GM23338 (cell line): Measurements from ENCODE around the gene PRRX1. TPM values are rescaled to one million over a fixed set of nuclear protein-coding genes. Genes with fewer than 3 reads are reported as not detected.

Source experiments
- ETS1 ChIP-seq: IDR thresholded peaks from 2 replicates; pipeline ENCODE4 v1.6.1; 2016; ENCODE audit warnings: antibody characterized with exemption
- EZH2phosphoT487 ChIP-seq: fragments of 200-600 bp; sonication (generic); IDR thresholded peaks from one replicate; pipeline ENCODE4 v1.8.1; 2018; ENCODE audit warnings: antibody characterized with exemption; ENCODE audit not compliant: unreplicated experiment
- JUNB ChIP-seq: IDR thresholded peaks from one replicate; pipeline ENCODE4 v1.6.1; 2016; ENCODE audit warnings: antibody characterized with exemption; ENCODE audit not compliant: unreplicated experiment
- ZNF114 ChIP-seq: fragments of 250-450 bp; sonication (Bioruptor Pico); IDR thresholded peaks from 2 replicates; pipeline ENCODE4 v1.5.0; 2020; ENCODE audit warnings: mild to moderate bottlenecking, moderate library complexity
- ZNF331 ChIP-seq: fragments of 250-450 bp; sonication (Bioruptor Pico); IDR thresholded peaks from 2 replicates; pipeline ENCODE4 v1.5.0; 2020; ENCODE audit warnings: low read depth, mild to moderate bottlenecking, moderate library complexity
- polyA plus RNA-seq: library from polyadenylated mRNA; unstranded; fragments of >200 nt; fragmentation: Nextera tagmentation; extraction: Ambion mirVana; gene quantifications from 2 replicates; pipeline ENCODE4 v1.2.1, GENCODE V29; 2016
- total RNA-seq: library from RNA; depleted of rRNA; stranded (reverse); fragments of >200 nt; shearing (Covaris generic); gene quantifications from 2 replicates; pipeline ENCODE4 v1.2.3, GENCODE V29; 2014
- TF ChIP-seq, protein P1 (sequence below): fragments of 250-450 bp; sonication (Bioruptor Pico); IDR thresholded peaks from 2 replicates; pipeline ENCODE4 v1.5.0; 2020; ENCODE audit warnings: mild to moderate bottlenecking, moderate library complexity
- TF ChIP-seq, protein P2 (sequence below): IDR thresholded peaks from one replicate; pipeline ENCODE4 v1.6.1; 2018; ENCODE audit warnings: antibody characterized with exemption; ENCODE audit not compliant: unreplicated experiment

PRRX1 gene
- total and polyA plus RNA-seq, 2 experiments from 2014 or later, result 0.58 TPM; not detected in 1

DNA sequence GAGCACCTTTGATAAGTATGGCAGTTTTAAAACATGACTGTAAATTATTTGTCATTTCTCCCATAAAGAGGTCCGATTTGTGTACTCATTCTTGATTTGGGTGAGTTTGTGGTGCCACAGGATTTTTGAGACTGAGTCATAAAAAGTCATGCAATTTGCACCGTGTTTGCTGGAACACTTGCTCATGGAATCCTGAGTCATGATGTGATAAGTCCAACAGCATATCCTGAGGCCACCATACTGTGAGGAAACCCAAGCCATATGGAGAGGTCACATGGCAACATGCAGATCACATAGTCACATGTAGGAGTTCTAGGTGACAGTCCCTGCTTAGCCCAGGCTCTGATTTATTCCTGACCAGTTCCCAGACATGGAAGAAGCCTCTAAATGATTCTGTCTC lies 40.8 kb upstream of the PRRX1 start (continued):
- TF ChIP-seq, protein P1, sequence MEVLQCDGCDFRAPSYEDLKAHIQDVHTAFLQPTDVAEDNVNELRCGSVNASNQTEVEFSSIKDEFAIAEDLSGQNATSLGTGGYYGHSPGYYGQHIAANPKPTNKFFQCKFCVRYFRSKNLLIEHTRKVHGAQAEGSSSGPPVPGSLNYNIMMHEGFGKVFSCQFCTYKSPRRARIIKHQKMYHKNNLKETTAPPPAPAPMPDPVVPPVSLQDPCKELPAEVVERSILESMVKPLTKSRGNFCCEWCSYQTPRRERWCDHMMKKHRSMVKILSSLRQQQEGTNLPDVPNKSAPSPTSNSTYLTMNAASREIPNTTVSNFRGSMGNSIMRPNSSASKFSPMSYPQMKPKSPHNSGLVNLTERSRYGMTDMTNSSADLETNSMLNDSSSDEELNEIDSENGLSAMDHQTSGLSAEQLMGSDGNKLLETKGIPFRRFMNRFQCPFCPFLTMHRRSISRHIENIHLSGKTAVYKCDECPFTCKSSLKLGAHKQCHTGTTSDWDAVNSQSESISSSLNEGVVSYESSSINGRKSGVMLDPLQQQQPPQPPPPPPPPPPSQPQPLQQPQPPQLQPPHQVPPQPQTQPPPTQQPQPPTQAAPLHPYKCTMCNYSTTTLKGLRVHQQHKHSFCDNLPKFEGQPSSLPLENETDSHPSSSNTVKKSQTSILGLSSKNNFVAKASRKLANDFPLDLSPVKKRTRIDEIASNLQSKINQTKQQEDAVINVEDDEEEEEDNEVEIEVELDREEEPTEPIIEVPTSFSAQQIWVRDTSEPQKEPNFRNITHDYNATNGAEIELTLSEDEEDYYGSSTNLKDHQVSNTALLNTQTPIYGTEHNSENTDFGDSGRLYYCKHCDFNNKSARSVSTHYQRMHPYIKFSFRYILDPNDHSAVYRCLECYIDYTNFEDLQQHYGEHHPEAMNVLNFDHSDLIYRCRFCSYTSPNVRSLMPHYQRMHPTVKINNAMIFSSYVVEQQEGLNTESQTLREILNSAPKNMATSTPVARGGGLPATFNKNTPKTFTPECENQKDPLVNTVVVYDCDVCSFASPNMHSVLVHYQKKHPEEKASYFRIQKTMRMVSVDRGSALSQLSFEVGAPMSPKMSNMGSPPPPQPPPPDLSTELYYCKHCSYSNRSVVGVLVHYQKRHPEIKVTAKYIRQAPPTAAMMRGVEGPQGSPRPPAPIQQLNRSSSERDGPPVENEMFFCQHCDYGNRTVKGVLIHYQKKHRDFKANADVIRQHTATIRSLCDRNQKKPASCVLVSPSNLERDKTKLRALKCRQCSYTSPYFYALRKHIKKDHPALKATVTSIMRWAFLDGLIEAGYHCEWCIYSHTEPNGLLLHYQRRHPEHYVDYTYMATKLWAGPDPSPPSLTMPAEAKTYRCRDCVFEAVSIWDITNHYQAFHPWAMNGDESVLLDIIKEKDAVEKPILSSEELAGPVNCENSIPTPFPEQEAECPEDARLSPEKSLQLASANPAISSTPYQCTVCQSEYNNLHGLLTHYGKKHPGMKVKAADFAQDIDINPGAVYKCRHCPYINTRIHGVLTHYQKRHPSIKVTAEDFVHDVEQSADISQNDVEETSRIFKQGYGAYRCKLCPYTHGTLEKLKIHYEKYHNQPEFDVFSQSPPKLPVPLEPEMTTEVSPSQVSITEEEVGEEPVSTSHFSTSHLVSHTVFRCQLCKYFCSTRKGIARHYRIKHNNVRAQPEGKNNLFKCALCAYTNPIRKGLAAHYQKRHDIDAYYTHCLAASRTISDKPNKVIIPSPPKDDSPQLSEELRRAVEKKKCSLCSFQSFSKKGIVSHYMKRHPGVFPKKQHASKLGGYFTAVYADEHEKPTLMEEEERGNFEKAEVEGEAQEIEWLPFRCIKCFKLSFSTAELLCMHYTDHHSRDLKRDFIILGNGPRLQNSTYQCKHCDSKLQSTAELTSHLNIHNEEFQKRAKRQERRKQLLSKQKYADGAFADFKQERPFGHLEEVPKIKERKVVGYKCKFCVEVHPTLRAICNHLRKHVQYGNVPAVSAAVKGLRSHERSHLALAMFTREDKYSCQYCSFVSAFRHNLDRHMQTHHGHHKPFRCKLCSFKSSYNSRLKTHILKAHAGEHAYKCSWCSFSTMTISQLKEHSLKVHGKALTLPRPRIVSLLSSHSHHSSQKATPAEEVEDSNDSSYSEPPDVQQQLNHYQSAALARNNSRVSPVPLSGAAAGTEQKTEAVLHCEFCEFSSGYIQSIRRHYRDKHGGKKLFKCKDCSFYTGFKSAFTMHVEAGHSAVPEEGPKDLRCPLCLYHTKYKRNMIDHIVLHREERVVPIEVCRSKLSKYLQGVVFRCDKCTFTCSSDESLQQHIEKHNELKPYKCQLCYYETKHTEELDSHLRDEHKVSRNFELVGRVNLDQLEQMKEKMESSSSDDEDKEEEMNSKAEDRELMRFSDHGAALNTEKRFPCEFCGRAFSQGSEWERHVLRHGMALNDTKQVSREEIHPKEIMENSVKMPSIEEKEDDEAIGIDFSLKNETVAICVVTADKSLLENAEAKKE, result no peak
- no peak for TF ChIP-seq ETS1
- no peak for TF ChIP-seq ZNF114 (CRISPR knock-in tag)
- no peak for TF ChIP-seq EZH2phosphoT487
- TF ChIP-seq ZNF331, result no peak
- TF ChIP-seq JUNB, result no peak
- TF ChIP-seq, protein P2, sequence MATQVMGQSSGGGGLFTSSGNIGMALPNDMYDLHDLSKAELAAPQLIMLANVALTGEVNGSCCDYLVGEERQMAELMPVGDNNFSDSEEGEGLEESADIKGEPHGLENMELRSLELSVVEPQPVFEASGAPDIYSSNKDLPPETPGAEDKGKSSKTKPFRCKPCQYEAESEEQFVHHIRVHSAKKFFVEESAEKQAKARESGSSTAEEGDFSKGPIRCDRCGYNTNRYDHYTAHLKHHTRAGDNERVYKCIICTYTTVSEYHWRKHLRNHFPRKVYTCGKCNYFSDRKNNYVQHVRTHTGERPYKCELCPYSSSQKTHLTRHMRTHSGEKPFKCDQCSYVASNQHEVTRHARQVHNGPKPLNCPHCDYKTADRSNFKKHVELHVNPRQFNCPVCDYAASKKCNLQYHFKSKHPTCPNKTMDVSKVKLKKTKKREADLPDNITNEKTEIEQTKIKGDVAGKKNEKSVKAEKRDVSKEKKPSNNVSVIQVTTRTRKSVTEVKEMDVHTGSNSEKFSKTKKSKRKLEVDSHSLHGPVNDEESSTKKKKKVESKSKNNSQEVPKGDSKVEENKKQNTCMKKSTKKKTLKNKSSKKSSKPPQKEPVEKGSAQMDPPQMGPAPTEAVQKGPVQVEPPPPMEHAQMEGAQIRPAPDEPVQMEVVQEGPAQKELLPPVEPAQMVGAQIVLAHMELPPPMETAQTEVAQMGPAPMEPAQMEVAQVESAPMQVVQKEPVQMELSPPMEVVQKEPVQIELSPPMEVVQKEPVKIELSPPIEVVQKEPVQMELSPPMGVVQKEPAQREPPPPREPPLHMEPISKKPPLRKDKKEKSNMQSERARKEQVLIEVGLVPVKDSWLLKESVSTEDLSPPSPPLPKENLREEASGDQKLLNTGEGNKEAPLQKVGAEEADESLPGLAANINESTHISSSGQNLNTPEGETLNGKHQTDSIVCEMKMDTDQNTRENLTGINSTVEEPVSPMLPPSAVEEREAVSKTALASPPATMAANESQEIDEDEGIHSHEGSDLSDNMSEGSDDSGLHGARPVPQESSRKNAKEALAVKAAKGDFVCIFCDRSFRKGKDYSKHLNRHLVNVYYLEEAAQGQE, result no peak
